ENCODE results near the gene TBC1D16. TPM values are rescaled to one million over a fixed set of nuclear protein-coding genes. Genes with fewer than 3 reads are reported as not detected.
A peak's percentile ranks its signal among the peaks of the same experiment; 100 is the strongest.

TBC1D16 gene
- total and polyA plus RNA-seq, 4 donors: 16.7 to 38.8 (median 31.1) TPM

DNA sequence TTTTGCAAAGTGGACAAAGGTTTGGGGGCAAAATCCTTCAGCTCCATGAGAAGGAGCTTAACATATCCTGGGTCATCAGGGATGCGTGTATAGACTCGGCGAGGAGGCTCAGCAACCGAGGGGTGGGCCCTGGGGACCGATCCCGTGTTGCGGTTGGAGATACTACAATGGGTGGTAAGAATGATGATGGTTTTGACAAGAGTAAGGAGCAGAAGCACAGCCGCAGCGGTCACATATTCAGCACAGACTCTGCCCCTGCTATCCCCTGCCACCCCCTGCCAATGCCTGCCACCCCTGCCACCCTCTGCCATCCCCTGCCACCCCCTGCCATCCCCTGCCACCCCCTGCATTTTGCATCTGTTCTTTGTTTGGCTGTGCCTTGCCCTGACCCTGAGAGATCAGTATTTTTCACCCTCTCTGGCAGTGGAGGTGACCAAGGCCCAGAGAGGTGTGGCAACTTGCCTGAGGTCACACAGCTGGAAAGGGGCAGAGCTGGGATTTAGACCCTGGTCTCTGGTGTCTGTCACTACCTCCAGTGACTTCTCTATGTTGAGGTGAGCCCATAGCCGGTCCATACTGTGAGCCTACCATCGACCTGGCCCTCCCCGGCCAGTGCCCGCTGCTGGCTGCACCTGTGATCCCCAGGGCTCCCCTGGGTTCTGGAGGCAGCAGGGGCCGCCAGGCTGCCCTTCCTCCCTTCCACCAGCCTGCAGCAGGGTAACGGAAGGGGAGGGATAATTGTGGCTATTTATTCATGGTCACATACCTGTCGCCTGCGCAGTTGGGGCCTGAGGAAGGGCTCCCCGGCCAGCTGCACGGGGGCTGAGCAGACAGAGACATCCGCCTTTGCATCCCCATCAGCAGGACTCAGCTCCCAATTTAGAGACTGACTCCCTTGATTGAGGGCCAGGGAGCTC, 121.5 kb downstream of the TBC1D16 start:
- Histone ChIP-seq H3K27ac (ENCODE audit: low read depth, low read length) (no peak overlapping the region), H3K27me3 (ENCODE audit: control insufficient read depth, insufficient read depth, low read length) (no peaks in the 10 kb centered on the region), H3K4me3 (ENCODE audit: low read depth, low read length) (no peak overlapping the region), H3K36me3 (ENCODE audit: control insufficient read depth, insufficient read depth, low read length) (no peaks in the 10 kb centered on the region), H3K9me3 (ENCODE audit: control insufficient read depth, insufficient read depth, low read length) (no peaks in the 10 kb centered on the region), H3K4me1 (ENCODE audit: control insufficient read depth, insufficient read depth, low read length) (peaks cover 13% of the 10 kb centered on the region)
- DNase-seq (ENCODE audit: low read depth in 4 of 6, low spot score in 6 of 6): no peak
- WGBS (ENCODE audit: insufficient coverage): 74% methylated on average over 12 of the region's 20 CpGs

DNA sequence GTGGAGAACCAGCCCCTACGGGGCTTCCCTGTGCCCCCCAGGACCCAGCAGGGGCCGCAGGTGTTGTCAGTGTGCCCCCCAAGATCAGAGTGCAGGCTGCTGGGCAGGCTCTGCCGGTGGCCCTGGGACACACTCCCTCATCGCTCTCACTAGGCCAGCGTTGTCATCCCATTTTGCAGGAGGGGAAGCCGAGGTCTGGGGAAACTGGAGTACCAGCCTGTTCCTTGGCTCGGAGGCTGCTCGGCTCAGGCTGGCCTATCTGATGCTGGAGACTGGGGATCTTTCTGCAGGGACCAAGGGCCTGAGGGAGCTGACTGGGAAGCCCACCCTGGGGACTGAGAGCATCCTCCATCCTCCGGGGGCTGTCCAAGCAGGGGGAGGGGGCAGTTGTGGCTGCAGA, 122.2 kb downstream of the TBC1D16 start:
- no peaks in the 10 kb centered on the region for H3K9me3 ChIP-seq (ENCODE audit: control insufficient read depth, insufficient read depth, low read length)
- H3K27me3 ChIP-seq (ENCODE audit: control insufficient read depth, insufficient read depth, low read length): no peaks in the 10 kb centered on the region
- H3K27ac ChIP-seq (ENCODE audit: low read depth, low read length): no peak overlapping the region
- H3K36me3 ChIP-seq (ENCODE audit: control insufficient read depth, insufficient read depth, low read length): no peaks in the 10 kb centered on the region
- no peak for DNase-seq (ENCODE audit: low read depth in 4 of 6, low spot score in 6 of 6)
- peaks cover 6% of the 10 kb centered on the region for H3K4me1 ChIP-seq (ENCODE audit: control insufficient read depth, insufficient read depth, low read length)
- no peak overlapping the region for H3K4me3 ChIP-seq (ENCODE audit: low read depth, low read length)
- 89% methylated on average over 9 of the region's 9 CpGs for WGBS (ENCODE audit: insufficient coverage)

DNA sequence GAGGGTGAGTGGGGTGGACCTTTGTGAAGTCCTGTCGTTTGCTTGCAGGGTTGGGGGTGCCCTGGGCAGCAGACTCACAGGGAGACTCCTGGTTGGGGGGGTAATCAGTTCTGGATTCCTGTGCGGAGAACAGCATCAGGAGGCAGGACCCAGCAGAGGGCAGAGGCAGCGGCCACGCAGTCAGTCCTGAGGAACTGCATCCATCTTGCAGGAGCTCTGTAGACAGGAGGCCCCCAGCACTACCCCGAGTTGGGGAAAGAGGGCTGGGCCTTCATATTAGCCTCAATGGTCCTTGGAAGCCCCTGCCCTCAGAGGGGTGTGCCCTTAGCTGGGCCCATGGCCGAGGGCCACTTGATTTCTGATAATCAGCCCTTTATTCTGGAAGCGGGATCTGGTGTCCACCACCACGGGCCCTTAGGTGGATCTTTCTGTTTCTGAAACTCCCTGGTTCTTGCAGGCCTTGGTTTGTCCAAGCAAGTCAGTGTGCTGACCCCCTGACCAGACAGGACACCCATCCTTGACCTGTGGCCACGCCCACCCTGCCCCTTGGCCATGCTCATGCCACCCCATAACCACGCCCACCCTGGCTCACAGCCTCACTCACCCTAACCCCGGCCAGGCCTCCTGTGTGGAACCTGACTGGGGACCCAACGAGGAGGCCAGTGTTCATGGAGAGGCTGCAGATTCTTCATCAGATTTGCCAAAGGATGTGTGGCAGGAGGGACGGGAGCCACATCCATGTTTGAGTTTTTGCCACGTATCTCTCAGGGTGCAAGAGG, 122.9 kb downstream of the TBC1D16 start:
- no peak overlapping the region for H3K4me3 ChIP-seq (ENCODE audit: low read depth, low read length)
- H3K4me1 ChIP-seq (ENCODE audit: control insufficient read depth, insufficient read depth, low read length): peaks cover 5% of the 10 kb centered on the region
- H3K36me3 ChIP-seq (ENCODE audit: control insufficient read depth, insufficient read depth, low read length): no peaks in the 10 kb centered on the region
- 87% methylated on average over 12 of the region's 14 CpGs for WGBS (ENCODE audit: insufficient coverage)
- no peak overlapping the region for H3K27ac ChIP-seq (ENCODE audit: low read depth, low read length)
- DNase-seq (ENCODE audit: low read depth in 4 of 6, low spot score in 6 of 6): no peak
- no peaks in the 10 kb centered on the region for H3K9me3 ChIP-seq (ENCODE audit: control insufficient read depth, insufficient read depth, low read length)
- H3K27me3 ChIP-seq (ENCODE audit: control insufficient read depth, insufficient read depth, low read length): no peaks in the 10 kb centered on the region

DNA sequence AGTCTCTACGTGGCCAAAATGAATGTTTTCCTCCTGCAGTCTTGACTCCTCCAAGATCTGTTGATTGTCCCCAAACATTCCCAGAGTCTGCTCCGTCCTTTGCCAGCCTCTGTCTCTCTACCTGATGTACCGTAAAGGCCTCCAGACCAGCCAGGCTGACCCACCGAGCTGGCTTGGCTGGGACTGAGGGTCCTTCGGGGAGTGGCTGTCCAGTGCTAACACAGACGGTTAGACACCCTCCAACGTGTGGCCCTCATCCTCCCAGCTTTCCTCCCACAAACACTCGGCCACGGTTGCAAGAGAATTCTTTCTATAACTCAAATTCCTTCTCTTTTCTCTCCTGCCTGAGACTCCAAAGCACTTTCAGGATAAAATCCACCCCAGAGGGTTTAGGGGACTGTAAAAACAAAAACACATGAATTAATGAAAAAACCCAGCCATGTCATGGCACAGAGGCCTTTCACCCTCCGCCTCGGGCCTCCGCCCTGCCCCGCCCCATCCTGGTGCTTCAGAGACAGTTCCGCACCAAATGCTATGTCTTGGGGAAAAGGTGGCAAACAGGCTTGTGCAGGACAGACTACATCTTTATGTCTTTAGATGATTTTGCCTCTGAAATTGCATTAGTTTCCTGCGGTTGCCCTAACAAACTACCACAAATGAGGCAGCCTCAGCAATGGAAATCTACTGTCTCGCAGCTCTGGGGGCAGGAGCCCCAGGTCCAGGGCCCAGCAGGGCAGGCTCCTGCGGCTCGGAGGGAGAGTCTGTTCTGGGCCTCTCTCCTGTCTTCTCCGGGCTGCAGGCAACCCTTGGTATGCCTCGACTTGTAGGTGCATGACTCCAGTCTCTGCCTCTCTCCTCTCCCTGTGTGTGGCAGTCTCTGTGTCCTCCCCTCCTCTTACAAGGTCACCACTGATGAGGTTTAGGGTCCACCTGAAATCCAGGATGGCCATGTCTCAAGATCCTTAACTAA, 124.0 kb downstream of the TBC1D16 start:
- Histone ChIP-seq H3K27me3 (ENCODE audit: control insufficient read depth, insufficient read depth, low read length) (no peaks in the 10 kb centered on the region), H3K4me1 (ENCODE audit: control insufficient read depth, insufficient read depth, low read length) (peaks cover 11% of the 10 kb centered on the region), H3K36me3 (ENCODE audit: control insufficient read depth, insufficient read depth, low read length) (no peaks in the 10 kb centered on the region), H3K4me3 (ENCODE audit: low read depth, low read length) (no peak overlapping the region), H3K27ac (ENCODE audit: low read depth, low read length) (no peak overlapping the region), H3K9me3 (ENCODE audit: control insufficient read depth, insufficient read depth, low read length) (no peaks in the 10 kb centered on the region)
- DNase-seq (ENCODE audit: low read depth in 4 of 6, low spot score in 6 of 6): no peak
- 91% methylated on average over 17 of the region's 20 CpGs for WGBS (ENCODE audit: insufficient coverage)

DNA sequence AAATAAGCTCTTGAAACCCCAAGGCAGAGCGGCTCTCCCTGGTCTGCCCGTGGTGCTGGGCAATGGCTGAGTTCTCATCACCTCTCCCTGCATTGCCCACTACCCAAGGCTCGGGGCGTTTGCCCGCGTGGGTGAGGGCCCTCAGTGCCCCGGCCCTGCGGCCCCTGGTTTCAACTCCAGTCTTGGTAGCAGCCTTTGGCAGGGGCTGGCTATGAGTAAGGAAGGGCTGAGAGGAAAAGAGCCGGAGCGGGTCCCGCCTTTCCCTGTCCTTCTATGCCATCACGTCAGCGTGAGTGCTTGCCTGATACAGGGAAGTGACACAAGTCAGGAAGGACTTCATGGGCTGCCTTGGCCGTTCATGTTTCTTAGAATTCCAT, 124.7 kb downstream of the TBC1D16 start:
- H3K27ac ChIP-seq (ENCODE audit: low read depth, low read length): no peak overlapping the region
- DNase-seq (ENCODE audit: low read depth in 4 of 6, low spot score in 6 of 6): no peak
- H3K36me3 ChIP-seq (ENCODE audit: control insufficient read depth, insufficient read depth, low read length): no peaks in the 10 kb centered on the region
- whole genome bisulfite sequencing (ENCODE audit: insufficient coverage): 79% methylated on average over 9 of the region's 14 CpGs
- no peak overlapping the region for H3K4me3 ChIP-seq (ENCODE audit: low read depth, low read length)
- no peaks in the 10 kb centered on the region for H3K27me3 ChIP-seq (ENCODE audit: control insufficient read depth, insufficient read depth, low read length)
- H3K4me1 ChIP-seq (ENCODE audit: control insufficient read depth, insufficient read depth, low read length): peaks cover 11% of the 10 kb centered on the region
- H3K9me3 ChIP-seq (ENCODE audit: control insufficient read depth, insufficient read depth, low read length): no peaks in the 10 kb centered on the region

- peaks cover 11% of the 10 kb centered on the region for H3K4me1 ChIP-seq (ENCODE audit: control insufficient read depth, insufficient read depth, low read length)
- DNase-seq (ENCODE audit: low read depth in 4 of 6, low spot score in 6 of 6): no peak
- H3K27me3 ChIP-seq (ENCODE audit: control insufficient read depth, insufficient read depth, low read length): no peaks in the 10 kb centered on the region
- H3K4me3 ChIP-seq (ENCODE audit: low read depth, low read length): no peak overlapping the region
- no peak overlapping the region for H3K27ac ChIP-seq (ENCODE audit: low read depth, low read length)
- H3K36me3 ChIP-seq (ENCODE audit: control insufficient read depth, insufficient read depth, low read length): no peaks in the 10 kb centered on the region
- 100% methylated on average over 1 of the region's 4 CpGs for WGBS (ENCODE audit: insufficient coverage)
- H3K9me3 ChIP-seq (ENCODE audit: control insufficient read depth, insufficient read depth, low read length): no peaks in the 10 kb centered on the region
Observed at GRCh38 chr17:79909121-79909520, 126.6 kb downstream of the TBC1D16 start.

DNA sequence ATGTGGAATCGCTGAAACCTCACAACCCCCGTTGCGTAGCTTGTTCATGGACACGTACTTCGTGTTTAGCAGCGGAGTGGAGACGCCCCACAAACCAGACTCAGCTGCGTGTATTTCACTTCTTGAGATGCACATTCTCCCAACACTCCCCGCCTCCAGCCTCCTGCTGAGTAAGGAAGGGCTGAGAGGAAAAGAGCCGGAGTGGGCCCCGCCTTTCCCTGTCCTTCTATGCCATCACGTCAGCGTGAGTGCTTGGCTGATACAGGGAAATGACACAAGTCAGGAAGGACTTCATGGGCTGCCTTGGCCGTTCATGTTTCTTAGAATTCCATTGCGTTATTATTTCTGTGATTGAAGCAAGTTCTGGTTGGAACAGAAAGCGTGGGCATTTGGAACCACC, 127.8 kb downstream of the TBC1D16 start:
- DNase-seq (ENCODE audit: low read depth in 4 of 6, low spot score in 6 of 6): peak in 2 of 6 donors; percentile 59 to 83
- H3K27ac ChIP-seq (ENCODE audit: low read depth, low read length): no peak overlapping the region
- 46% methylated on average over 13 of the region's 16 CpGs for WGBS (ENCODE audit: insufficient coverage)

DNA sequence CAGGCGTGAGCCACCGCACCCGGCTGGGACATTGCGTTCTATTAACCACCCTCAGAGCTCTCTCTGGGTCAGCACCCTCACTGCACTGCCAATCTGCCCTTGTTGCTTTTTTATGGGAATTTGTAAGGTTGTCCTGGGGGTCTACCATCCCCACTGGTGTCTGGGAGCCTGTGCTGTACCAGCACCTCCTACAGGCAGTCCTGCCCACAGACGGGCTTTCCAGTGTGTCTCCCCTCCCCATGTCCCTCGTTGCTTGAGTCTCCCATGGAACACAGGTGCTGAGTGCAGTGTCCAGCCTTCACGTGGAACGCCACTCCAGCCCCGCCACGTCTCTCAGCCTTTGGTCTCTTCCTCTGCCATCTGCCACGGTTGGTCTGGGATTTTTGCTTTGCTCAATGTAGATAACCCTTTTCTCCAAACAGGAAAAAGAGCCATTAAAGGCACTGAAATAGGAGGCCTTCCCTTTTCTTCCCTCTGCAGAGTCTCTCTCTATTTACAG, 128.4 kb downstream of the TBC1D16 start:
- no peak for DNase-seq (ENCODE audit: low read depth in 4 of 6, low spot score in 6 of 6)
- WGBS (ENCODE audit: insufficient coverage): 75% methylated on average over 9 of the region's 11 CpGs

More for the DNA sequence above, 127.8 kb downstream of the TBC1D16 start:
- Histone ChIP-seq H3K4me1 (ENCODE audit: control insufficient read depth, insufficient read depth, low read length) (peaks cover 11% of the 10 kb centered on the region), H3K36me3 (ENCODE audit: control insufficient read depth, insufficient read depth, low read length) (no peaks in the 10 kb centered on the region), H3K27me3 (ENCODE audit: control insufficient read depth, insufficient read depth, low read length) (no peaks in the 10 kb centered on the region), H3K4me3 (ENCODE audit: low read depth, low read length) (no peak overlapping the region), H3K9me3 (ENCODE audit: control insufficient read depth, insufficient read depth, low read length) (no peaks in the 10 kb centered on the region)

GRCh38 chr17:79905832-79906231, 129.8 kb downstream of the TBC1D16 start:
- WGBS (ENCODE audit: insufficient coverage): 64% methylated on average over 7 of the region's 8 CpGs
- Histone ChIP-seq H3K9me3 (ENCODE audit: control insufficient read depth, insufficient read depth, low read length) (no peaks in the 10 kb centered on the region), H3K27me3 (ENCODE audit: control insufficient read depth, insufficient read depth, low read length) (no peaks in the 10 kb centered on the region), H3K27ac (ENCODE audit: low read depth, low read length) (no peak overlapping the region), H3K36me3 (ENCODE audit: control insufficient read depth, insufficient read depth, low read length) (no peaks in the 10 kb centered on the region), H3K4me3 (ENCODE audit: low read depth, low read length) (no peak overlapping the region), H3K4me1 (ENCODE audit: control insufficient read depth, insufficient read depth, low read length) (peaks cover 18% of the 10 kb centered on the region)
- no peak for DNase-seq (ENCODE audit: low read depth in 4 of 6, low spot score in 6 of 6)

More for the DNA sequence above, 128.4 kb downstream of the TBC1D16 start:
- Histone ChIP-seq H3K36me3 (ENCODE audit: control insufficient read depth, insufficient read depth, low read length) (no peaks in the 10 kb centered on the region), H3K4me1 (ENCODE audit: control insufficient read depth, insufficient read depth, low read length) (peaks cover 12% of the 10 kb centered on the region), H3K27ac (ENCODE audit: low read depth, low read length) (no peak overlapping the region), H3K9me3 (ENCODE audit: control insufficient read depth, insufficient read depth, low read length) (no peaks in the 10 kb centered on the region), H3K4me3 (ENCODE audit: low read depth, low read length) (no peak overlapping the region), H3K27me3 (ENCODE audit: control insufficient read depth, insufficient read depth, low read length) (no peaks in the 10 kb centered on the region)

Measured in spinal cord (tissue), 10 donors.